ENCODE results near the gene HOXC6. TPM values are rescaled to one million over a fixed set of nuclear protein-coding genes. Genes with fewer than 3 reads are reported as not detected.

Gene HOXC6
- total and polyA plus RNA-seq, 2 of the 8 experiments (the other 6 are each of a cell fraction or from before 2014, with no cell fraction given) = not detected

- H3K23me2 ChIP-seq (ENCODE audit: low read depth, low read length) = no peaks in the 10 kb centered on the region
- H4K5ac ChIP-seq (ENCODE audit: insufficient read length, low read depth, low read length) = no peak overlapping the region
- no peaks in the 10 kb centered on the region; a peak in 1 of 7 replicates for H3K4me1 ChIP-seq (replicated peaks in 1 of 4; ENCODE audit: control insufficient read depth in 3 of 4, insufficient read depth in 4 of 4, low read length in 3 of 4)
- H2BK120ac ChIP-seq (replicated peaks; ENCODE audit: low read depth, low read length) = no peak overlapping the region
- H4K91ac ChIP-seq (replicated peaks; ENCODE audit: insufficient read length, low read length) = no peak overlapping the region
- FAIRE-seq (no peak), DNase-seq (ENCODE audit: low read depth in 1 of 2, low spot score in 2 of 2) (no peak)
- H2BK15ac ChIP-seq (ENCODE audit: low read length) = no peak overlapping the region
- H2BK12ac ChIP-seq (ENCODE audit: low read depth, low read length) = no peak overlapping the region
- no peak overlapping the region for H4K8ac ChIP-seq (ENCODE audit: extremely low read depth, insufficient read depth, low read length)
- H3K36me3 ChIP-seq (ENCODE audit: control insufficient read depth in 2 of 4, insufficient read depth in 4 of 4, low read length in 3 of 4) = no peaks in the 10 kb centered on the region; a peak in 1 of 8 replicates
- H2BK5ac ChIP-seq (ENCODE audit: low read depth, low read length) = no peak overlapping the region
- H3K79me2 ChIP-seq (ENCODE audit: control insufficient read depth in 1 of 2, insufficient read depth in 2 of 2, low read length in 2 of 2) = no peaks in the 10 kb centered on the region
- no peaks in the 10 kb centered on the region for H3K79me1 ChIP-seq (ENCODE audit: low read depth, low read length)
- POLR2A ChIA-PET (ENCODE audit: partially characterized antibody) = interaction anchor here (0.6 kb wide), 2 partner anchors 32 to 178 kb away, joined by 3 read pairs; partner anchors contain the start of gene HOXC8
- H3K18ac ChIP-seq (ENCODE audit: extremely low read depth, low read length) = no peak overlapping the region
- H3K9ac ChIP-seq (replicated peaks in 1 of 4; ENCODE audit: extremely low read depth in 1 of 4, low read depth in 3 of 4, low read length in 3 of 4) = no peak overlapping the region
- no peak overlapping the region for H2AFZ ChIP-seq (ENCODE audit: low read length)
- peaks cover 95 to 100% (median 99%) of the 10 kb centered on the region in 4 experiments for H3K27me3 ChIP-seq (replicated peaks in 1 of 4; ENCODE audit: control insufficient read depth in 3 of 4, extremely low read depth in 1 of 4, insufficient read depth in 3 of 4, low read length in 3 of 4)
- peaks cover 8 to 18% of the 10 kb centered on the region in 2 experiments for H4K20me1 ChIP-seq (replicated peaks in 1 of 2; ENCODE audit: control insufficient read depth in 1 of 2, insufficient read depth in 2 of 2, low read length in 2 of 2)
- CTCF ChIA-PET (ENCODE audit: partially characterized antibody) = interaction anchor here (1.0 to 20.0 kb wide), 12 partner anchors 8 to 294 kb away, joined by 3 to 339 read pairs (median 4); partner anchors contain the start of genes HOXC5 and SMUG1
- no peak overlapping the region for H3K4me2 ChIP-seq (ENCODE audit: insufficient read depth in 1 of 2, low read depth in 2 of 2, low read length in 2 of 2)
- H3K4ac ChIP-seq (replicated peaks; ENCODE audit: insufficient read length, low read depth, low read length) = no peak overlapping the region
- no peak overlapping the region for H3K56ac ChIP-seq (replicated peaks; ENCODE audit: insufficient read length, low read depth, low read length)
- H3K4me3 ChIP-seq (ENCODE audit: extremely low read depth in 1 of 4, insufficient read depth in 2 of 4, low read depth in 3 of 4, low read length in 4 of 4) = no peak overlapping the region
- 65% methylated on average over 3 of the region's 3 CpGs; no CpG with 5 or more reads in 1 of the 2 experiments for WGBS, 2 experiments (ENCODE audit: extremely low coverage in 1 of 2, insufficient coverage in 1 of 2, insufficient read length in 1 of 2, insufficient replicate concordance in 2 of 2, low coverage in 1 of 2, low lambda C conversion rate in 2 of 2, missing lambda C conversion rate in 1 of 2)
- H3K27ac ChIP-seq (ENCODE audit: low read depth, low read length) = no peak overlapping the region
- no peaks in the 10 kb centered on the region; a peak in 2 of 4 replicates for H3K9me3 ChIP-seq (ENCODE audit: insufficient read depth in 2 of 2, low read depth in 1 of 2, low read length in 1 of 2)
- no peak overlapping the region for H3K14ac ChIP-seq (ENCODE audit: insufficient read length)
- no peak overlapping the region for H3K23ac ChIP-seq (ENCODE audit: insufficient read length)
- no peak overlapping the region for H2BK20ac ChIP-seq (ENCODE audit: low read length)
- H2AK5ac ChIP-seq (ENCODE audit: low read depth, low read length) = no peak overlapping the region
- TF ChIP-seq TEAD4 (IDR thresholded peaks at IDR 0.05; ENCODE audit: low read depth, low read length) = no peak
- TF ChIP-seq JUN (IDR thresholded peaks at IDR 0.05; ENCODE audit: low read depth, low read length) = no peak
- TF ChIP-seq EP300 (IDR thresholded peaks at IDR 0.05; ENCODE audit: borderline replicate concordance in 1 of 2, low read depth in 2 of 2, low read length in 2 of 2) = no peak
- TF ChIP-seq KDM5A (IDR thresholded peaks at IDR 0.05; ENCODE audit: low read length) = no peak
- no peak for TF ChIP-seq POLR2A (IDR thresholded peaks at IDR 0.05; ENCODE audit: control extremely low read depth in 1 of 2, low read depth in 2 of 2, low read length in 2 of 2)
- TF ChIP-seq SIRT6 (IDR thresholded peaks at IDR 0.05; ENCODE audit: low read length) = no peak
- TF ChIP-seq CTCF (IDR thresholded peaks at IDR 0.05; ENCODE audit: control extremely low read depth in 1 of 3, insufficient read depth in 1 of 3, low read depth in 1 of 3, low read length in 3 of 3) = no peak
- no peak for TF ChIP-seq TBP (IDR thresholded peaks at IDR 0.05; ENCODE audit: low read depth, low read length)
- TF ChIP-seq ASH2L (IDR thresholded peaks at IDR 0.05; ENCODE audit: low read length) = no peak
- TF ChIP-seq PHF8 (conservative IDR thresholded peaks at IDR 0.05; ENCODE audit: low read depth, low read length) = no peak
- no peak for TF ChIP-seq YY1 (IDR thresholded peaks at IDR 0.05; ENCODE audit: low read depth, low read length)
- TF ChIP-seq SP1 (IDR thresholded peaks at IDR 0.05; ENCODE audit: low read depth, low read length) = no peak
- TF ChIP-seq SUZ12 (IDR thresholded peaks at IDR 0.05; ENCODE audit: low read length) = no peak
These were observed 12.4 kb downstream of the HOXC6 start for GRCh38 chr12:54040648-54041047.

All from H1 (cell line).